CD8-positive, alpha-beta memory T cell (primary cell): ENCODE measurements around the gene RECQL5. TPM values are rescaled to one million over a fixed set of nuclear protein-coding genes. Genes with fewer than 3 reads are reported as not detected.
"Not testable (repeated sequence)": the region's sequence is repeated elsewhere in the genome, so short reads cannot be mapped to it uniquely, and the experiment has no call there.

Source experiments
- CTCF ChIA-PET: fragments of 350-600 bp; sonication (Branson Sonifier 250); formaldehyde crosslinking; loops from one replicate; lab custom pipeline; 2021; ENCODE audit warnings: antibody characterized with exemption; lab: Charles Lee
- POLR2A ChIA-PET: fragments of 350-600 bp; sonication (Branson Sonifier 250); formaldehyde crosslinking; loops from one replicate; lab custom pipeline; 2021; ENCODE audit warnings: antibody characterized with exemption; lab: Charles Lee
- DNase-seq, 5 donors: peaks; one replicate each; pipeline versions ENCODE4 v3.0.0 to v3.0.0-alpha.2; 2020 to 2022; ENCODE audit warnings: mixed read lengths in 1 of 5
- H3K27ac ChIP-seq: one replicate; pipeline ENCODE4 v1.7.0; 2013; ENCODE audit warnings: low read depth, mild to moderate bottlenecking, low read length, moderate library complexity
- H3K27me3 ChIP-seq: 2 replicates; pipeline ENCODE4 v1.7.0; 2013; ENCODE audit warnings: low read length, mild to moderate bottlenecking; ENCODE audit not compliant: insufficient read depth, poor library complexity, severe bottlenecking
- H3K36me3 ChIP-seq: 2 replicates; pipeline ENCODE4 v1.7.0; 2013; ENCODE audit warnings: mild to moderate bottlenecking, low read length, moderate library complexity; ENCODE audit not compliant: insufficient read depth
- H3K4me1 ChIP-seq: 2 replicates; pipeline ENCODE4 v1.7.0; 2013; ENCODE audit warnings: mild to moderate bottlenecking, low read length, moderate library complexity; ENCODE audit not compliant: insufficient read depth
- H3K4me3 ChIP-seq: 2 replicates; pipeline ENCODE4 v1.7.0; 2013; ENCODE audit warnings: mild to moderate bottlenecking, low read length
- H3K9me3 ChIP-seq: 2 replicates; pipeline ENCODE4 v1.7.0; 2013; ENCODE audit warnings: mild to moderate bottlenecking, low read length
- H3K27ac Mint-ChIP-seq, 8 donors: one replicate each; pipeline ENCODE4 v1.8.0; 2020 to 2021; ENCODE audit warnings: mixed read lengths in 8 of 8, mild to moderate bottlenecking in 6 of 8, inconsistent platforms in 3 of 8, moderate library complexity in 3 of 8
- H3K27me3 Mint-ChIP-seq, 2 donors: one replicate each; pipeline ENCODE4 v1.8.0; 2020 to 2021; ENCODE audit warnings: mixed read lengths in 2 of 2, mild to moderate bottlenecking in 1 of 2, moderate library complexity in 1 of 2
- H3K36me3 Mint-ChIP-seq, 3 donors: one replicate each; pipeline ENCODE4 v1.8.0; 2020 to 2021; ENCODE audit warnings: mixed read lengths in 3 of 3, inconsistent platforms in 1 of 3, mild to moderate bottlenecking in 1 of 3
- H3K4me1 Mint-ChIP-seq, 3 donors: one replicate each; pipeline ENCODE4 v1.8.0; 2020 to 2021; ENCODE audit warnings: mixed read lengths in 3 of 3, inconsistent platforms in 1 of 3, mild to moderate bottlenecking in 1 of 3
- H3K4me3 Mint-ChIP-seq, 7 donors: one replicate each; pipeline ENCODE4 v1.8.0; 2020 to 2021; ENCODE audit warnings: mixed read lengths in 7 of 7, mild to moderate bottlenecking in 6 of 7, moderate library complexity in 4 of 7, inconsistent platforms in 2 of 7
- H3K9me3 Mint-ChIP-seq, 5 donors: one replicate each; pipeline ENCODE4 v1.8.0; 2020 to 2022; ENCODE audit warnings: mixed read lengths in 5 of 5, mild to moderate bottlenecking in 3 of 5, moderate library complexity in 2 of 5, inconsistent platforms in 1 of 5
- polyA plus RNA-seq: library from polyadenylated mRNA; unstranded; fragments of 300-500 nt; fragmentation: Illumina TruSeq; gene quantifications from one replicate; pipeline ENCODE4 v1.2.3, GENCODE V29; 2021
- total RNA-seq, 2 experiments: library from RNA; stranded (reverse); gene quantifications; one replicate each; pipeline ENCODE4 v1.2.3, GENCODE V29; 2021

RECQL5 gene
- total and polyA plus RNA-seq, 3 experiments from 2014 or later: 16.0 to 30.3 (median 28.5) TPM

- no peaks in the 10 kb centered on the region for H3K9me3 Mint-ChIP-seq
- no peaks in the 10 kb centered on the region for H3K27me3 Mint-ChIP-seq
- H3K4me3 Mint-ChIP-seq: no peak overlapping the region
- POLR2A ChIA-PET: no interaction called here
- no peaks in the 10 kb centered on the region for H3K4me1 Mint-ChIP-seq
- H3K27ac Mint-ChIP-seq: no peak overlapping the region
- Histone ChIP-seq H3K27ac (no peak overlapping the region), H3K4me1 (no peaks in the 10 kb centered on the region), H3K9me3 (no peaks in the 10 kb centered on the region), H3K4me3 (no peak overlapping the region), H3K27me3 (no peaks in the 10 kb centered on the region), H3K36me3 (no peaks in the 10 kb centered on the region)
- CTCF ChIA-PET: no interaction called here
- no peak for DNase-seq
- H3K36me3 Mint-ChIP-seq: no peaks in the 10 kb centered on the region
These were observed 70.5 kb downstream of the RECQL5 start for GRCh38 chr17:75596320-75597087.

GRCh38 chr17:75595920-75596313 lies 71.0 kb downstream of the RECQL5 start:
- no peaks in the 10 kb centered on the region for H3K36me3 Mint-ChIP-seq
- ChIA-PET CTCF (interaction anchor here (3.4 kb wide), 1 partner anchor 37 kb away, joined by 7 read pairs; the partner anchor contains the start of gene SMIM5), POLR2A (no interaction called here)
- Histone ChIP-seq H3K27ac (no peak overlapping the region), H3K36me3 (no peaks in the 10 kb centered on the region), H3K4me1 (no peaks in the 10 kb centered on the region), H3K27me3 (no peaks in the 10 kb centered on the region), H3K4me3 (no peak overlapping the region), H3K9me3 (no peaks in the 10 kb centered on the region)
- no peak overlapping the region for H3K4me3 Mint-ChIP-seq
- no peaks in the 10 kb centered on the region for H3K27me3 Mint-ChIP-seq
- H3K9me3 Mint-ChIP-seq: no peaks in the 10 kb centered on the region
- H3K4me1 Mint-ChIP-seq: peaks cover 0 to 3% (median 2%) of the 10 kb centered on the region in 3 donors
- H3K27ac Mint-ChIP-seq: no peak overlapping the region
- DNase-seq: no peak

GRCh38 chr17:75595284-75595919 lies 71.6 kb downstream of the RECQL5 start:
- H3K36me3 Mint-ChIP-seq: no peaks in the 10 kb centered on the region
- no peaks in the 10 kb centered on the region for H3K27me3 Mint-ChIP-seq
- no peak overlapping the region for H3K4me3 Mint-ChIP-seq
- CTCF ChIA-PET: interaction anchor here (3.4 kb wide), 1 partner anchor 38 kb away, joined by 7 read pairs; the partner anchor contains the start of gene SMIM5
- H3K36me3 ChIP-seq: no peaks in the 10 kb centered on the region
- H3K9me3 Mint-ChIP-seq: no peaks in the 10 kb centered on the region
- POLR2A ChIA-PET: no interaction called here
- no peaks in the 10 kb centered on the region for H3K27me3 ChIP-seq
- peaks cover 0 to 7% (median 5%) of the 10 kb centered on the region in 3 donors for H3K4me1 Mint-ChIP-seq
- H3K27ac Mint-ChIP-seq: no peak overlapping the region
- no peaks in the 10 kb centered on the region for H3K4me1 ChIP-seq
- no peak for DNase-seq
- H3K4me3 ChIP-seq: no peak overlapping the region
- H3K27ac ChIP-seq: no peak overlapping the region
- no peaks in the 10 kb centered on the region for H3K9me3 ChIP-seq

GRCh38 chr17:75594499-75595283 lies 72.3 kb downstream of the RECQL5 start:
- POLR2A ChIA-PET: interaction anchor here (0.5 kb wide), 1 partner anchor 167 kb away, joined by 3 read pairs; no protein-coding TSS in a partner anchor
- Mint-ChIP-seq H3K4me1 (peaks cover 0 to 11% (median 6%) of the 10 kb centered on the region in 3 donors), H3K4me3 (no peak overlapping the region), H3K27me3 (no peaks in the 10 kb centered on the region), H3K9me3 (no peaks in the 10 kb centered on the region), H3K36me3 (no peaks in the 10 kb centered on the region), H3K27ac (peak overlapping the region in 1 of 8 donors; percentile 74)
- Histone ChIP-seq H3K4me1 (no peaks in the 10 kb centered on the region), H3K9me3 (no peaks in the 10 kb centered on the region), H3K4me3 (no peak overlapping the region), H3K27me3 (no peaks in the 10 kb centered on the region), H3K36me3 (no peaks in the 10 kb centered on the region), H3K27ac (no peak overlapping the region)
- CTCF ChIA-PET: interaction anchor here (3.4 kb wide), 1 partner anchor 39 kb away, joined by 7 read pairs; the partner anchor contains the start of gene SMIM5
- no peak for DNase-seq

DNA sequence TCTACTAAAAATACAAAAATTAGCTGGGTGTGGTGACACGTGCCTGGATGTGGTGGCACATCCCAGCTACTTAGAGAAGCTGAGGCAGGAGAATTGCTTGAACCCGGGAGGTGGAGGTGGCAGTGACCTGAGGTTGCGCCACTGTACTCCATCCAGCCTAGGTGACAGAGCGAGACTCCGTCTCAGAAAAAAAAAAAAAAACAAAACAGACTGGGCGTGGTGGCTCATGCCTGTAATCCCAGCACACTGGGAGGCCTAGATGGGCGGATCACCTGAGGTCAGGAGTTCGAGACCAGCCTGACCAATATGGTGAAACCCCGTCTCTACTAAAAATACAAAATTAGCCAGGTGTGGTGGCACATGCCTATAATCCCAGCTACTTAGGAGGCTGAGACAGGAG lies 73.5 kb downstream of the RECQL5 start:
- H3K27ac Mint-ChIP-seq, H3K4me1 ChIP-seq, H3K9me3 Mint-ChIP-seq, H3K27me3 Mint-ChIP-seq, H3K36me3 Mint-ChIP-seq, H3K27me3 ChIP-seq, POLR2A ChIA-PET, H3K36me3 ChIP-seq, H3K27ac ChIP-seq, H3K4me3 Mint-ChIP-seq, H3K4me3 ChIP-seq, DNase-seq, H3K9me3 ChIP-seq: not testable (repeated sequence)
- peaks cover 0 to 14% (median 6%) of the 10 kb centered on the region in 3 donors for H3K4me1 Mint-ChIP-seq
- CTCF ChIA-PET: interaction anchor here (3.4 kb wide), 1 partner anchor 40 kb away, joined by 7 read pairs; the partner anchor contains the start of gene SMIM5

DNA sequence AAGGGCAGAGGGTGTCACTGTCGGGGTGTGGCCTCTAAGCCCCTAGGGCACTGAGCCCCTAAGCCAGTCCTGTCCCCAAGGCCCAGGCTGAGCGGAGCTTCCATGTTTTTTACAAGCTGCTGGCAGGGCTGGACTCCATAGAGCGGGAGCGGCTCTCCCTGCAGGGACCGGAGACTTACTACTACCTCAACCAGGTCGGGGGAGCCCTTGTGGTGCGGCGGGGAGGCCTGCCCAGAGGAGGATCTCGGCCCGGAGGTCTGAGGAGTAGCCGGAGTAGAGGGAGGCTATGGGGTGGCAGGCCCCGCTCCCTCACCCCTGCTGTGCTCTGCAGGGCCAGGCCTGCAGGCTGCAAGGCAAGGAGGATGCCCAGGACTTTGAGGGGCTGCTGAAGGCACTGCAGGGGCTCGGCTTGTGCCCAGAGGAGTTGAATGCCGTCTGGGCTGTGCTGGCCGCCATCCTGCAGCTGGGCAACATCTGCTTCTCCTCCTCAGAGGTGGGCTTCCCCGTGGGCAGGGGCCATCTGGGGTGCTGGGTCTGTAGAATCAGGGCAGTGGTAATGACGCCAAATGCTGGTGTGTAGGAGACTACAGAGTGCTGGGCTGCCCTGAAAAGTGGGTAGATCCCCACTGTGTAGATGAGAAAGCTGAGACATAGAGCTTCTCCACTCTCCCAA lies 74.5 kb downstream of the RECQL5 start:
- peak overlapping the region in 3 of 8 donors; percentile 8 to 60 (median 9) for H3K27ac Mint-ChIP-seq
- Histone ChIP-seq H3K36me3 (no peaks in the 10 kb centered on the region), H3K27me3 (no peaks in the 10 kb centered on the region), H3K4me3 (no peak overlapping the region), H3K27ac (no peak overlapping the region), H3K9me3 (no peaks in the 10 kb centered on the region), H3K4me1 (peaks cover 4% of the 10 kb centered on the region)
- ChIA-PET POLR2A (interaction anchor here (0.7 kb wide), 1 partner anchor 424 kb away, joined by 5 read pairs; no protein-coding TSS in a partner anchor), CTCF (interaction anchor here (0.7 to 3.4 kb wide), 2 partner anchors 41 to 157 kb away, joined by 4 to 7 read pairs; partner anchors contain the start of gene SMIM5)
- peaks cover 0 to 17% (median 6%) of the 10 kb centered on the region in 3 donors for H3K4me1 Mint-ChIP-seq
- no peaks in the 10 kb centered on the region for H3K27me3 Mint-ChIP-seq
- no peaks in the 10 kb centered on the region for H3K36me3 Mint-ChIP-seq
- no peak overlapping the region for H3K4me3 Mint-ChIP-seq
- no peak for DNase-seq
- no peaks in the 10 kb centered on the region for H3K9me3 Mint-ChIP-seq

- peak overlapping the region in 1 of 7 donors; percentile 63 for H3K4me3 Mint-ChIP-seq
- CTCF ChIA-PET: no interaction called here
- Histone ChIP-seq H3K4me1 (peaks cover 8% of the 10 kb centered on the region), H3K27me3 (no peaks in the 10 kb centered on the region), H3K4me3 (no peak overlapping the region), H3K9me3 (no peaks in the 10 kb centered on the region), H3K27ac (no peak overlapping the region), H3K36me3 (no peaks in the 10 kb centered on the region)
- peaks cover 0 to 22% (median 10%) of the 10 kb centered on the region in 3 donors for H3K4me1 Mint-ChIP-seq
- no peaks in the 10 kb centered on the region for H3K27me3 Mint-ChIP-seq
- no peak for DNase-seq
- POLR2A ChIA-PET: no interaction called here
- H3K27ac Mint-ChIP-seq: peak overlapping the region in 2 of 8 donors; percentile 8 to 82
- H3K36me3 Mint-ChIP-seq: no peaks in the 10 kb centered on the region
- H3K9me3 Mint-ChIP-seq: no peaks in the 10 kb centered on the region
These were observed 75.1 kb downstream of the RECQL5 start for GRCh38 chr17:75591722-75592302.
